Endothelial cell of umbilical vein (primary cell): ENCODE data around the gene ITFG1.

ENCODE experiments used
- CTCF ChIP-seq, 2 donors: IDR thresholded peaks; 1 replicate in 1 of 2; 2 replicates in 1 of 2; pipeline ENCODE4 v1.5.1; 2011; ENCODE audit warnings: low read length in 2 of 2, mild to moderate bottlenecking in 2 of 2, moderate library complexity in 2 of 2, control low read depth in 1 of 2, inconsistent platforms in 1 of 2, low read depth in 1 of 2; ENCODE audit not compliant: insufficient read depth in 1 of 2; ENCODE audit errors: extremely low read depth in 1 of 2
- EZH2 ChIP-seq: IDR thresholded peaks from 2 replicates; pipeline ENCODE4 v1.6.1; 2012; ENCODE audit warnings: borderline replicate concordance, low read depth, mild to moderate bottlenecking, moderate library complexity, low read length, inconsistent platforms; ENCODE audit not compliant: severe bottlenecking
- FOS ChIP-seq: IDR thresholded peaks from 2 replicates; pipeline ENCODE4 v1.6.1; 2011; ENCODE audit warnings: mild to moderate bottlenecking, low read length, moderate library complexity, borderline replicate concordance; ENCODE audit not compliant: insufficient read depth
- GATA2 ChIP-seq: IDR thresholded peaks from 2 replicates; pipeline ENCODE4 v1.7.0; 2011; ENCODE audit warnings: low read depth, mild to moderate bottlenecking, moderate library complexity, mixed read lengths, low read length; ENCODE audit not compliant: insufficient read length, insufficient read depth
- JUN ChIP-seq: IDR thresholded peaks from 2 replicates; pipeline ENCODE4 v1.6.1; 2011; ENCODE audit warnings: borderline replicate concordance, low read depth; ENCODE audit not compliant: insufficient read length, insufficient read depth
- MAX ChIP-seq: IDR thresholded peaks from 2 replicates; pipeline ENCODE4 v1.6.1; 2011; ENCODE audit not compliant: insufficient read depth, insufficient read length
- MYC ChIP-seq: IDR thresholded peaks from one replicate; pipeline ENCODE4 v1.6.1; 2011; ENCODE audit warnings: mild to moderate bottlenecking, low read depth, low read length
- POLR2A ChIP-seq: IDR thresholded peaks from 2 replicates; pipeline ENCODE4 v1.6.1; 2012; ENCODE audit warnings: low read depth, mild to moderate bottlenecking, control low read depth, low read length
- POLR2AphosphoS5 ChIP-seq: IDR thresholded peaks from 2 replicates; pipeline ENCODE4 v1.6.1; 2012; ENCODE audit warnings: low read depth, mild to moderate bottlenecking, control low read depth, low read length, moderate library complexity; ENCODE audit not compliant: insufficient read depth

GRCh38 chr16:47408491-47408890 lies 52.4 kb downstream of the ITFG1 start:
- TF ChIP-seq EZH2 (no peak), CTCF (IDR thresholded peaks at IDR 0.05; ENCODE audit: extremely low read depth in 1 of 2, insufficient read depth in 1 of 2, low read depth in 1 of 2, low read length in 2 of 2) (no peak), JUN (no peak), POLR2AphosphoS5 (no peak), POLR2A (no peak), MAX (no peak), GATA2 (no peak), MYC (no peak), FOS (no peak)
